SK-N-MC (cell line): ENCODE results near the gene PRR14.

Experiments
- DNase-seq: peaks from one replicate; pipeline ENCODE4 v3.0.0-alpha.2; 2011; ENCODE audit warnings: low read depth, low spot score
- H3K27ac ChIP-seq: fragments of 200-600 bp; sonication (generic); 2 replicates; pipeline ENCODE4 v1.5.1; 2016; ENCODE audit warnings: mixed run types
- H3K36me3 ChIP-seq: fragments of 200-600 bp; sonication (generic); 2 replicates; pipeline ENCODE4 v1.6.1; 2017; ENCODE audit warnings: antibody characterized with exemption, low read length, mixed read lengths; ENCODE audit not compliant: insufficient read depth
- H3K4me3 ChIP-seq: fragments of 200-600 bp; sonication (generic); 2 replicates; pipeline ENCODE4 v1.5.1; 2016
- H3K9ac ChIP-seq: fragments of 200-600 bp; sonication (generic); 2 replicates; pipeline ENCODE4 v1.8.0; 2017; ENCODE audit warnings: mixed run types, mixed read lengths; ENCODE audit not compliant: insufficient read length
- H3K9me3 ChIP-seq: fragments of 200-600 bp; sonication (generic); 2 replicates; pipeline ENCODE4 v1.6.1; 2017; ENCODE audit warnings: low read depth, mild to moderate bottlenecking, antibody characterized with exemption, low read length, moderate library complexity, mixed read lengths
- EZH2 ChIP-seq: fragments of 200-600 bp; sonication (generic); IDR thresholded peaks from one replicate; pipeline ENCODE4 v1.6.1; 2017; ENCODE audit warnings: antibody characterized with exemption
- FOXP2 ChIP-seq: optimal IDR thresholded peaks from 2 replicates; pipeline ENCODE3; 2011; ENCODE audit warnings: mild to moderate bottlenecking, moderate library complexity; ENCODE audit not compliant: insufficient read depth; ENCODE audit errors: extremely low read length, control extremely low read depth
- POLR2AphosphoS5 ChIP-seq: IDR thresholded peaks from 2 replicates; pipeline ENCODE4 v1.6.1; 2012; ENCODE audit warnings: mild to moderate bottlenecking, low read depth, low read length, borderline replicate concordance

Gene PRR14

DNA sequence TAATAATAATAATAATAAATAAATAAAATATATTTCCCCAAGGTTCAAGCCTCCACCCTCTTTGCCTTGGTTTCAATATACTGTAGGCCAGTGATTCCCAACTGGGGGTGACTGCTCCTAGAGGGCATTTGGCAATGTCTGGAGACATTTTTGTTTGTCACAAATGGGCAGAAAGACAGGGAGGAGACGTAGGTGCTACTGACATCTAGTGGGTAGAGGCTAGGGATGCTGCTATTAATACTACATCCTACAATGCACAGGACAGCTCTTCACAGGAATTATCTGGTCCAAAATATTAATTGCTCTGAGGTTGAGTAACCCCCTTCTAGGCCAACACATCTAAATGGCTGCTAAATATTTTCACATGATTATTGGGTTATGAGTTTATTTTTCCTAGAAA, 12.8 kb upstream of the PRR14 start:
- TF ChIP-seq FOXP2 (no peak), POLR2AphosphoS5 (no peak), EZH2 (no peak)
- Histone ChIP-seq H3K27ac (no peak overlapping the region), H3K36me3 (no peaks in the 10 kb centered on the region), H3K9ac (no peak overlapping the region), H3K4me3 (no peak overlapping the region), H3K9me3 (no peaks in the 10 kb centered on the region)
- DNase-seq = no peak

DNA sequence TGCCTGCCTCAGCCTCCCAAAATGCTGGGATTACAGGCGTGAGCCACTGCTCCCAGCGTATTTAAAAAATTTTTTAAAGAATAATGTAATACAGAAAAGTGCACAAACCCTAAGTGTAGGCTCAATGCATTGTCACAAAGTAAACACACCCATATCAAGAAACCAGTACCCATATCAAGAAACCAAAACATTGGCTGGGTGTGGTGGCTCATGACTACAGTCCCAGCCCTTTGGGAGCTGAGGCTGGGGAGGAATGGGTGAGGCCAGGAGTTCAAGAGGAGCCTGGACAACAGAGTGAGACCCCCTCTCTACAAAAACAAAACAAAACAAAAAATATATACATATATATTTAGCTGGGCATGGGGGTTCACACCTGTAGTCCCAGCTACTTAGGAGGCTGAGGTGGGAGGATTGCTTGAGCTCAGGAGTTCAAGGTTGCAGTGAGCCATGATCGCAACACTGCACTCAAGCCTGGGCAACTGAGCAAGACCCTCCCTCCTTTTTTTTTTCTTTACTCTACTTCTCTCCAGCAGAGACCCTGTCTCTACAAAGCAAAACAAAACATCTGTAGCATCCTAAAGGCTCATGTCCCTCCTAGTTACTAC, 9.3 kb upstream of the PRR14 start:
- TF ChIP-seq FOXP2 = no peak
- TF ChIP-seq EZH2 = no peak
- TF ChIP-seq POLR2AphosphoS5 = no peak

DNA sequence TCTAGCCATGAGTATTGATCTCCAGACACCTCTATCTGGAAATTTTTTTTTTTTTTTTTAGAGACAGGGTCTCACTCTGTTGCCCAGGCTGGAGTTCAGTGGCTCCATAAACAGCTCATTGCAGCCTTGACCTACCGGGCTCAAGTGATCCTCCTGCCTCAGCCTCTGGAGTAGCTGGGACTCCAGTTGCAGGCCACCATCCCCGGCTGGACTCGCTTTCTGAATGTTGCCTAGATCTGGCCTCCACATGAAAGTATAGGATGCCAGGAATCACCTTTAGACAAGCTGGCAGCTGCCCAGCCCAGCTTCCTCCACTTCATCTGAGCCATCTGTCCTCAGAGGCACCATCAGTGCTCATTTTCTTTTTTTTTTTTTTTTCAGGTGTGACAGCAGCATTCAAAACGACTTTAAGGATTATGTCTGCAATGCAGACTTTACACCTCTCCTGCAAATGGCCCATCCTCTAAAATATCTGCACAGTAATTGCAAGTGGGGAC, 6.4 kb upstream of the PRR14 start:
- H3K9me3 ChIP-seq = no peaks in the 10 kb centered on the region
- no peak overlapping the region for H3K4me3 ChIP-seq
- TF ChIP-seq EZH2 (no peak), POLR2AphosphoS5 (no peak), FOXP2 (no peak)
- H3K36me3 ChIP-seq = no peaks in the 10 kb centered on the region
- no peak overlapping the region for H3K9ac ChIP-seq
- no peak for DNase-seq
- no peak overlapping the region for H3K27ac ChIP-seq

More for the DNA sequence above, 9.3 kb upstream of the PRR14 start:
- DNase-seq = no peak
- Histone ChIP-seq H3K27ac (no peak overlapping the region), H3K4me3 (no peak overlapping the region), H3K9ac (no peak overlapping the region), H3K36me3 (no peaks in the 10 kb centered on the region), H3K9me3 (no peaks in the 10 kb centered on the region)

DNA sequence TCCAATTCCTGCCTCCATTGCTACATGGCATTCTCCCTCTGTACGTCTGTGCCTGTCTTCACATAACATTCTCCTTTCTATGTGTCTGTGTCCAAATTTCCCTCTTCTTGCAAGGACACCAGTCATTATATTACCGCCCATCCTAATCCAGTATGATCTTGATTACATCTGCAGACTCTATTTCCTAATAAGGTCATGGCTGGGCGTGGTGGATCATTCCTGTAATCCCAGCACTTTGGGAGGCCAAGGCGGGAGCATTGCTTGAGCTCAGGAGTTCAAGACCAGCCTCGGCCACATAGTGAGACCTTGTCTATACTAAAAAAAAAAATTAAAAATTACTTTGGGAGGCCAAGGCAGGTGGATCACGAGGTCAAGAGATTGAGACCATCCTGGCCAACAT, 5.0 kb upstream of the PRR14 start:
- H3K9me3 ChIP-seq = no peaks in the 10 kb centered on the region
- H3K27ac ChIP-seq = no peak overlapping the region
- no peak for TF ChIP-seq EZH2
- no peak for TF ChIP-seq FOXP2
- no peak for TF ChIP-seq POLR2AphosphoS5
- H3K9ac ChIP-seq = no peak overlapping the region
- no peak overlapping the region for H3K4me3 ChIP-seq
- no peak for DNase-seq
- H3K36me3 ChIP-seq = no peaks in the 10 kb centered on the region

DNA sequence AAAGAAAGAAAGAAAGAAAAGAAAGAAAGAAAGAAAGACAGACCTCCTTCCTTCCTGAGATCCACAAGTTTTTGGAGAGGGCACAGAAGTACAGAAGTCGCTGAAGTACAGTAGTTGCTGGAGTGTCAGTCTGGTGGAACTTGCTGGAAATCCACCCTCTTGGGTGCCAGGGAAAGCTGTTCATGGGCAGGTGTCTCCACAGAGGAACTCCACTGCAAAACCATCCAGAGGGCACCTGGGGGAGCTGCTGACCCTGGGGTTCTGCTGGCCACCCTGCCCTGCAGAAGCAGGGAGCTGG, 3.5 kb upstream of the PRR14 start:
- Histone ChIP-seq H3K36me3 (no peaks in the 10 kb centered on the region), H3K27ac (peak overlapping the region; percentile 85)

DNA sequence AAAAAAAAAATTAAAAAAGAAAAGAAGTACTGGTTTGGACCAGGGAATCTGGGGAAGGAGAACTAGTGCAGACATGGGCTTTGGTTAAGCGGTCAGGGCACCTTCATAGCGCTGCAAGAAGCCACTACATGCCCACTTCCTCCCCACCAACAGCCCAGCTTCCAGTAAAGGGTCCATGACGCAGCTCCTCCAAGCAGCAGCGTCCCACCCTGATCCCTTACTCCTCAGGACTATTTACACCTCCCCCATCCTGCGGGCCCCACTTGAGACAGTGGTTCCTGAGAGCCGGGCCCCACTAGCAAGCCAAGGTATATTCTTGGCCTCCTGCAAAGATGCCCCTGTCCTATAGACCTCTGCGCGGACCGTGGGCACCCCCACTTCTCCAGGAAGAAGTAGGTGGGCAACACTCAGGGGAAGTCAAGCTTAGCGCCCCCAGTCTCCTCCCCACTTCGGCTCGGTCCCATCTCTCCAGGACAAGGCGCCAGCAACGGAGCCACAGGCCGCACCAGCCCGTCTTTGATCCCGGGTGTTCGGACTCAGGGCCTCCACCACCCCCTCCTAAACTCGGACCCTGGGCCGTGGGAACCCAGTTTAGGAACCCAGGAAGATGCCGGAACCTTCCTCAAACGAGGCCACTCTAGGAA, 913 bp upstream of the PRR14 start:
- H3K36me3 ChIP-seq = peaks cover 10% of the 10 kb centered on the region; the same call in 1 of the 2 replicates
- H3K4me3 ChIP-seq = peak overlapping the region; percentile 33; the same call in 1 of the 2 replicates
- TF ChIP-seq EZH2 (no peak), POLR2AphosphoS5 (no peak), FOXP2 (no peak)
- H3K27ac ChIP-seq = peak overlapping the region; percentile 73
- no peak for DNase-seq
- H3K9me3 ChIP-seq = no peaks in the 10 kb centered on the region
- no peak overlapping the region for H3K9ac ChIP-seq

More for the DNA sequence above, 3.5 kb upstream of the PRR14 start:
- Histone ChIP-seq H3K9ac (no peak overlapping the region), H3K9me3 (no peaks in the 10 kb centered on the region), H3K4me3 (no peak overlapping the region)
- TF ChIP-seq FOXP2 = no peak
- DNase-seq = no peak

DNA sequence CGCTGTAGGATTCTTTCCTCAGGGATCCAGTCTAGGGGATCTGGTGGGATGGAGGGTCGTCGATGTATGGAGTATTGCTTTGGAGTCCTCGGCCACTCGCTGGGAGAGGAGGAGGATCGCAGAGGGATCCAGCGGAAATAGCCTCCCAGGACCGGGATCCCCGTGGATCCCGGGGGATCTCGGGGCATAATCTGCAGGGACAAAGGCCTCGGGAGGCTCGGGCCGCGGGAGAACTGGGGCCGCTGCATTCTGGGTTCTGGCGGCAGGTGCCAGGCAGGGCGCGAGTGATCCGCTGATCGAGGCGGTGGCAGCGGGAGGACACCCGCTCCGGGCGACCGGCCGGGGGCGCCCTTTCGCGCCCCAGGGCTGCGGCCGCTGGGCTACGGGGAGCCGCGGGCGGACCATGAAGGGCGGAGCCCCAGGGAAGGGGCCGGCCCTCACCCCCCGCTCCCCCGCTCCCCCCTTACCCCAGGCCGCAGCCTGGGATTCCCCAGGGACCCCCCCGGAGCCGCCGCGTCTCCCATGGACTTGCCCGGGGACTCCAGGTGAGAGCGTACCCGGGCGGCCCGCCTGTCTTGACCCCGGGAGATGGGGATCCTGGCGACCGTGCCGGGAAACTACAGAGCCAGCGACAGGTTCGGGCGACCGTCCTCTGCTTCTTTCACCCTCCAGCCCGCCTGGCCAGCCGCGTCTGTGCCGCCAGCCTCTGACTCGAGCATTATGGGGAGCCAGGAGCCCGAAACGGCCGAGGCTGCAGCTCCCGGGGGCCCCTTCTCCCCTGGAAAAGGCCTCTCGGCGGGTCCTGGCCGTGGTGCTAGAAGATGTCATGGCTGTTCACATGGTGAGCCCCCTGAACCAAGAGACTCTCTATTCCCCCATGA, 604 bp downstream of the PRR14 start:
- peak overlapping the region; percentile 82 for H3K9ac ChIP-seq

DNA sequence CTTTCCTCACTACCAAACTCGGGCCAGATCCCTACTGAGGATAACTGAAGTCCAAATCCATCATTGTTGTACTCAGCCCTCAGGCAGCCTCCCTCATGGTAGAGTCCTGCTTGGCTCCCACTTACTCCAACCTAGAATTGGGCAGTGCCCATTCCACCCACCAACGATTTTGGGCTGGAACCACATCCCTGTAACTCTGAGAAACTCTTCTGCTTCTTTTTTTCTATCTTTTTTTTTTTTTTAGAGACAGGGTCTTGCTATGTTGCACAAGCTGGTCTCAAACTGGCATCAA, 1.2 kb downstream of the PRR14 start:
- TF ChIP-seq FOXP2 (no peak), EZH2 (no peak), POLR2AphosphoS5 (no peak)
- no peak for DNase-seq
- Histone ChIP-seq H3K9me3 (no peaks in the 10 kb centered on the region), H3K36me3 (peaks cover 20% of the 10 kb centered on the region; the same call in 1 of the 2 replicates), H3K9ac (peak overlapping the region; percentile 82), H3K27ac (no peak overlapping the region), H3K4me3 (peak overlapping the region; percentile 97)

More for the DNA sequence above, 604 bp downstream of the PRR14 start:
- TF ChIP-seq EZH2 (no peak), POLR2AphosphoS5 (no peak), FOXP2 (no peak)
- DNase-seq = no peak
- Histone ChIP-seq H3K27ac (peak overlapping the region; percentile 63; the same call in 1 of the 2 replicates), H3K36me3 (peaks cover 20% of the 10 kb centered on the region; the same call in 1 of the 2 replicates), H3K9me3 (no peaks in the 10 kb centered on the region), H3K4me3 (peak overlapping the region; percentile 97)
